Endodermal cell (in vitro differentiated cells): ENCODE data around the gene NUFIP1. TPM values are rescaled to one million over a fixed set of nuclear protein-coding genes. Genes with fewer than 3 reads are reported as not detected.

Experiments
- DNase-seq: peaks from one replicate; pipeline ENCODE4 v3.0.0-alpha.2; 2017
- H3K27ac ChIP-seq: 2 replicates; pipeline ENCODE4 v1.5.1; 2013; ENCODE audit warnings: mild to moderate bottlenecking, low read depth, low read length, moderate library complexity
- H3K27me3 ChIP-seq: 2 replicates; pipeline ENCODE4 v1.6.1; 2013; ENCODE audit warnings: mild to moderate bottlenecking, low read length, moderate library complexity; ENCODE audit not compliant: insufficient read depth, control insufficient read depth, poor library complexity, severe bottlenecking
- H3K36me3 ChIP-seq: 2 replicates; pipeline ENCODE4 v1.7.0; 2013; ENCODE audit warnings: mild to moderate bottlenecking, low read length, moderate library complexity; ENCODE audit not compliant: control insufficient read depth, insufficient read depth
- H3K4me1 ChIP-seq: one replicate; pipeline ENCODE4 v1.7.0; 2013; ENCODE audit warnings: low read length; ENCODE audit not compliant: control insufficient read depth, insufficient read depth
- H3K4me3 ChIP-seq: 2 replicates; pipeline ENCODE4 v1.5.1; 2013; ENCODE audit warnings: mild to moderate bottlenecking, low read length, moderate library complexity
- H3K9ac ChIP-seq: 2 replicates; pipeline ENCODE4 v1.6.1; 2013; ENCODE audit warnings: mild to moderate bottlenecking, low read length, moderate library complexity; ENCODE audit not compliant: poor library complexity, severe bottlenecking; ENCODE audit errors: extremely low read depth
- H3K9me3 ChIP-seq: 2 replicates; pipeline ENCODE4 v1.6.1; 2013; ENCODE audit warnings: mild to moderate bottlenecking, low read length, moderate library complexity; ENCODE audit not compliant: control insufficient read depth
- H3K27ac Mint-ChIP-seq: 2 replicates; pipeline ENCODE4 v1.8.0; 2020; ENCODE audit warnings: mixed read lengths
- H3K27me3 Mint-ChIP-seq: 2 replicates; pipeline ENCODE4 v1.8.0; 2021; ENCODE audit warnings: mild to moderate bottlenecking, mixed read lengths; ENCODE audit not compliant: insufficient read depth
- H3K36me3 Mint-ChIP-seq: 2 replicates; pipeline ENCODE4 v1.8.0; 2020; ENCODE audit warnings: low read depth, mixed read lengths
- H3K4me1 Mint-ChIP-seq: 2 replicates; pipeline ENCODE4 v1.8.0; 2020; ENCODE audit warnings: mixed read lengths
- H3K4me3 Mint-ChIP-seq: 2 replicates; pipeline ENCODE4 v1.8.0; 2020; ENCODE audit warnings: mild to moderate bottlenecking, moderate library complexity, mixed read lengths
- H3K9me3 Mint-ChIP-seq: 2 replicates; pipeline ENCODE4 v1.8.0; 2020; ENCODE audit warnings: mild to moderate bottlenecking, mixed read lengths
- CTCF ChIP-seq: fragments of 200-600 bp; sonication (generic); conservative IDR thresholded peaks from 2 replicates; pipeline ENCODE4 v1.5.0; 2021; ENCODE audit warnings: antibody characterized with exemption, mild to moderate bottlenecking
- whole genome bisulfite sequencing, 2 experiments: methylation state at CpG; one replicate each; pipeline versions ENCODE4 v1.1.5 to v1.1.7; 2013; ENCODE audit warnings: missing lambda C conversion rate in 2 of 2, mixed read lengths in 1 of 2; ENCODE audit not compliant: insufficient coverage in 1 of 2, insufficient read length in 1 of 2; 5-methylcytosine and 5-hydroxymethylcytosine counted together
- total RNA-seq, 2 donors: library from RNA; stranded (reverse); fragmentation: NEBNext Ultra II Directional in 1 of 2; extraction: Animal tissue kit (Norgen Biotek cat#: 25700) in 1 of 2; gene quantifications; 2 replicates in 1 of 2; 3 replicates in 1 of 2; pipeline ENCODE4 v1.2.1, GENCODE V29; 2021

Gene NUFIP1
- total RNA-seq, 2 donors from 2014 or later: 11.0 to 13.9 TPM

DNA sequence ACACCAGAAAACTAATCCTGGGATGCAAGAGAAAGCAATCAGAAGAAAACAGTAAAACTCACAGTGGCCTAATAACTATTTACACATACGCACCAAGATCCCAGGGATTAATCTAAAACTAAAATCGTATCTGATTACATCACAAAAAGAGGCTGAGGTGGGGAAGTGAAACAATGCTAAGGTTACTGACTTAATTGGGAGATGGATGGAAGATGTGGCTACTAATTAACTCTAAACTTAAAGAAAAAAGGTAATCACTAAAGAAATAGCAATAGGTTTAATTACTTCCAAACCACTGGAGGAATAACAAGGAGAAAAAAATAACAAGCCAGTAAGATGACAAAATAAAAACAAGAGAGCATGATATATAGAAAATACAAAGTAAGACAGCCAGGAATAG is 50.4 kb downstream of the NUFIP1 start:
- Mint-ChIP-seq H3K27me3 (no peaks in the 10 kb centered on the region), H3K36me3 (peaks cover 31% of the 10 kb centered on the region), H3K9me3 (peaks cover 5% of the 10 kb centered on the region), H3K4me3 (no peak overlapping the region), H3K4me1 (peaks cover 16% of the 10 kb centered on the region), H3K27ac (no peak overlapping the region)
- Histone ChIP-seq H3K4me1 (no peaks in the 10 kb centered on the region), H3K36me3 (peaks cover 27% of the 10 kb centered on the region), H3K9ac (no peak overlapping the region), H3K4me3 (no peak overlapping the region), H3K9me3 (peaks cover 5% of the 10 kb centered on the region), H3K27me3 (no peaks in the 10 kb centered on the region), H3K27ac (no peak overlapping the region)
- whole genome bisulfite sequencing, 2 experiments: 100% methylated on average over 2 of the region's 2 CpGs; no CpG with 5 or more reads in 1 of the 2 experiments
- DNase-seq: no peak
- TF ChIP-seq CTCF: no peak

GRCh38 chr13:44936246-44936645 is 53.0 kb downstream of the NUFIP1 start:
- no peaks in the 10 kb centered on the region for H3K4me1 ChIP-seq
- H3K4me1 Mint-ChIP-seq: peaks cover 24% of the 10 kb centered on the region
- H3K36me3 Mint-ChIP-seq: peaks cover 13% of the 10 kb centered on the region
- H3K27ac ChIP-seq: no peak overlapping the region
- no peak overlapping the region for H3K27ac Mint-ChIP-seq
- no peaks in the 10 kb centered on the region for H3K27me3 Mint-ChIP-seq
- no peak for DNase-seq
- H3K9me3 ChIP-seq: peaks cover 5% of the 10 kb centered on the region
- no peak for TF ChIP-seq CTCF
- no peaks in the 10 kb centered on the region for H3K27me3 ChIP-seq
- H3K9ac ChIP-seq: no peak overlapping the region
- peaks cover 5% of the 10 kb centered on the region for H3K9me3 Mint-ChIP-seq
- WGBS, 2 experiments: 90 to 96% methylated on average over 1 of the region's 1 CpG
- H3K36me3 ChIP-seq: peaks cover 4% of the 10 kb centered on the region
- H3K4me3 Mint-ChIP-seq: no peak overlapping the region
- no peak overlapping the region for H3K4me3 ChIP-seq

DNA sequence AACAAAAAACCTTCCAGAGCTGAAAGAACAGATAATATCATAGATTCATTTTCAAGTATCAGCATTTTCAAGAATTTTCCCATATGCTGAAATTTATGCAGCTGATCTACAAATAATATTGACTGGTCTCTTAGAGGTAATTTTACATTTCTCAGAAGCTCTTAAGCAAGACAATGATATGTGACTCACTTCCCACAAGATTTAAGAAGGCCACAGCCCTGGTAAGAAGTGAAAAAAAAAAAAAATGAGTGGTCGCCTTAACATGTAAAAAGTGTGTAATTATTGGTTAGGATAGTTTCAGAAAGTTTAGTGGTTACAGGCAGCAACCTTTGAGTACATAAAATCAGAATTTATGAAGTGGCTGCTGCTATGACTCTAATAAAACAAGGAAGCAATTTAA is 54.5 kb downstream of the NUFIP1 start:
- H3K27ac Mint-ChIP-seq: no peak overlapping the region
- no peaks in the 10 kb centered on the region for H3K27me3 Mint-ChIP-seq
- H3K4me3 Mint-ChIP-seq: no peak overlapping the region
- 0 to 5% methylated on average over 1 of the region's 1 CpG for WGBS, 2 experiments
- no peak overlapping the region for H3K27ac ChIP-seq
- H3K27me3 ChIP-seq: no peaks in the 10 kb centered on the region
- no peak overlapping the region for H3K9ac ChIP-seq
- H3K4me1 ChIP-seq: no peaks in the 10 kb centered on the region
- DNase-seq: no peak
- no peaks in the 10 kb centered on the region for H3K36me3 ChIP-seq
- peaks cover 29% of the 10 kb centered on the region for H3K4me1 Mint-ChIP-seq
- no peak overlapping the region for H3K4me3 ChIP-seq
- H3K36me3 Mint-ChIP-seq: peaks cover 5% of the 10 kb centered on the region
- H3K9me3 ChIP-seq: peaks cover 5% of the 10 kb centered on the region
- peaks cover 5% of the 10 kb centered on the region for H3K9me3 Mint-ChIP-seq
- no peak for TF ChIP-seq CTCF
